ENCODE data around the gene ABHD15. TPM values are rescaled to one million over a fixed set of nuclear protein-coding genes. Genes with fewer than 3 reads are reported as not detected.

ABHD15 gene
- total and polyA plus RNA-seq, 2 donors (not counting 1 experiment from before 2014, with no cell fraction given) = 10.9 to 44.1 TPM

DNA sequence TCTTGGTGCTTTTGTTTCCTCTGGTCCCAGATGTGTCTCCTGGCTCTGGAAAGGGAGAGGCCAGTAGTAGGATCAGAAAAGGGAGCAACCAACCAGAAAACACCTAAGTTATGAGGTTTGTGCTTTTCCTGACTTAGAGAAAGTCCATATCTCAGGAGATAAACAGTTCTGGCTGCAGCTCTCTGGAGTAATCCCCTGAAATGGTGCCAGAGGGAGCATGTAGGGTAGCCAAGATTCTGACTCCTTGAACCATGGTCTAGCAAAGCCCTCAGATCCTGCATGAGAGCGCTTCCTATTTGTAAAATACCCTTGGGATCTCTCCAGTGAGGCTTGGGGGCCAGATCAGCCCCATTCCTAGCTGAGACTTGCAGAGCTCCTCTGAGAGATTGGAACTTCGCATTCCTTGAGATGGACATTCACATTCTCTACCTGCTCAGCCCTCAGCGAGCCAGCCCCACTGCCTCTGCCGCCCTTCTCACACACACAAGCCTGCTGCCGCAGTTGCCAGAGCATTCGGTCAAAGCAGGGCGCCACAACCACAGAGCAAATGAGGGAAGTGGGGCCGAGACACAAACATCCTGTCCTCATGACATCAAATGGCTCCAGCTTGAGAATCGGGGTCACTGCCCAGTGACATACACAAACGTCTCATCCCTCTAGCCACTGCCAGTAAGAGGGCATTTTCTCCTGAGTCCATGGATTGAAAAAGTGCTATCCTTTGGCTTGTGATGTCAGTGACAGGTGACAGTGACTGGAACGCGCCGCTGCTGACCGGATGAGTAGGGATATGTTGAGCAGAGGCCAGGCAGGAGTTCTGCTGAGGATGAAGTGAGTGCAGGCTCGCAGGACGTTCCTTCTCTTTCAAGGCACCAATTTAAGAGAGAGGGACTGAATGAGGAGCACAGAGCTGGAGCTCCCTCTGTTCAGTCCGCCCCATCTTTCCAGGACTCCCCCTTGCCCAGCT lies 5.0 kb downstream of the ABHD15 start:
- intact Hi-C loops (cut with micrococcal nuclease) = loop anchor here (2.0 to 10.0 kb wide), 4 partner anchors 25 to 917 kb away; partner anchors contain the start of genes BLTP2 and PHF12
- H4K20me1 ChIP-seq (ENCODE audit: control insufficient read depth, insufficient read depth, low read length, poor library complexity, severe bottlenecking) = no peaks in the 10 kb centered on the region
- TF ChIP-seq CTCF (IDR thresholded peaks at IDR 0.05) = no peak
- no peaks in the 10 kb centered on the region for H3K27me3 Mint-ChIP-seq
- CTCF ChIA-PET = interaction anchor here (0.6 to 7.9 kb wide), 9 partner anchors 10 to 416 kb away, joined by 3 to 39 read pairs (median 5); no protein-coding TSS in a partner anchor
- peak overlapping the region; percentile 60 to 74 for H3K27ac ChIP-seq (ENCODE audit: low read length in 2 of 2)
- H3K9ac ChIP-seq (ENCODE audit: low read length) = peak overlapping the region; percentile 10
- WGBS (ENCODE audit: insufficient coverage) = 48% methylated on average over 17 of the region's 17 CpGs
- H3K4me2 ChIP-seq (replicated peaks; ENCODE audit: low read depth, low read length, poor library complexity, severe bottlenecking) = peak overlapping the region; percentile 67
- DNase-seq (peak; percentile 71), ATAC-seq (ENCODE audit: low read depth) (peak; percentile 36)
- peaks cover 26% of the 10 kb centered on the region for H3K79me2 ChIP-seq (ENCODE audit: control insufficient read depth, insufficient read depth, low read length)
- H3K9me3 Mint-ChIP-seq (ENCODE audit: insufficient read depth) = no peaks in the 10 kb centered on the region
- H3K27ac Mint-ChIP-seq = peak overlapping the region; percentile 97
- H3K27me3 ChIP-seq (replicated peaks in 1 of 4; ENCODE audit: control extremely low read depth in 1 of 4, control insufficient read depth in 3 of 4, insufficient read depth in 4 of 4, low read length in 3 of 4) = no peaks in the 10 kb centered on the region
- H3K4me1 Mint-ChIP-seq = peaks cover 77% of the 10 kb centered on the region
- POLR2A ChIA-PET = interaction anchor here (0.6 to 1.7 kb wide), 4 partner anchors 8 to 55 kb away, joined by 3 to 5 read pairs (median 3); no protein-coding TSS in a partner anchor
- peak overlapping the region; percentile 87 for H3K4me3 Mint-ChIP-seq
- peaks cover 82 to 93% of the 10 kb centered on the region in 2 donors for H3K4me1 ChIP-seq (ENCODE audit: control insufficient read depth in 2 of 2, insufficient read depth in 2 of 2, low read length in 2 of 2)
- peak overlapping the region in 1 of 5 experiments; percentile 47 for H3K4me3 ChIP-seq (ENCODE audit: control extremely low read depth in 1 of 5, extremely low read depth in 1 of 5, insufficient read depth in 1 of 5, low read depth in 2 of 5, low read length in 4 of 5)
- peaks cover 0 to 9% of the 10 kb centered on the region in 2 experiments for H3K36me3 ChIP-seq (replicated peaks in 1 of 2; ENCODE audit: control extremely low read depth in 1 of 2, control insufficient read depth in 1 of 2, extremely low read depth in 1 of 2, insufficient read depth in 2 of 2, low read length in 1 of 2)
- H2AFZ ChIP-seq (ENCODE audit: insufficient read depth, low read depth, low read length, poor library complexity, severe bottlenecking) = no peak overlapping the region
- H3K9me3 ChIP-seq (ENCODE audit: control extremely low read depth in 1 of 3, control insufficient read depth in 2 of 3, insufficient read depth in 1 of 3, low read length in 2 of 3) = no peaks in the 10 kb centered on the region

GRCh38 chr17:29560316-29560715 lies 6.5 kb downstream of the ABHD15 start:
- ChIA-PET POLR2A (interaction anchor here (0.9 kb wide), 1 partner anchor 9 kb away, joined by 3 read pairs; no protein-coding TSS in a partner anchor), CTCF (interaction anchor here (1.1 to 7.9 kb wide), 11 partner anchors 12 to 190 kb away, joined by 3 to 39 read pairs (median 4); no protein-coding TSS in a partner anchor)
- Histone ChIP-seq H3K9ac (ENCODE audit: low read length) (peak overlapping the region; percentile 12), H3K9me3 (ENCODE audit: control extremely low read depth in 1 of 3, control insufficient read depth in 2 of 3, insufficient read depth in 1 of 3, low read length in 2 of 3) (no peaks in the 10 kb centered on the region), H3K4me1 (ENCODE audit: control insufficient read depth in 2 of 2, insufficient read depth in 2 of 2, low read length in 2 of 2) (peaks cover 77 to 88% of the 10 kb centered on the region in 2 donors), H3K79me2 (ENCODE audit: control insufficient read depth, insufficient read depth, low read length) (peaks cover 23% of the 10 kb centered on the region), H3K4me2 (replicated peaks; ENCODE audit: low read depth, low read length, poor library complexity, severe bottlenecking) (peak overlapping the region; percentile 67), H3K4me3 (ENCODE audit: control extremely low read depth in 1 of 5, extremely low read depth in 1 of 5, insufficient read depth in 1 of 5, low read depth in 2 of 5, low read length in 4 of 5) (peak overlapping the region in 2 of 5 experiments; percentile 25 to 34), H3K27ac (ENCODE audit: low read length in 2 of 2) (peak overlapping the region; percentile 40 to 74), H3K27me3 (replicated peaks in 1 of 4; ENCODE audit: control extremely low read depth in 1 of 4, control insufficient read depth in 3 of 4, insufficient read depth in 4 of 4, low read length in 3 of 4) (no peaks in the 10 kb centered on the region), H2AFZ (ENCODE audit: insufficient read depth, low read depth, low read length, poor library complexity, severe bottlenecking) (no peak overlapping the region), H4K20me1 (ENCODE audit: control insufficient read depth, insufficient read depth, low read length, poor library complexity, severe bottlenecking) (no peaks in the 10 kb centered on the region), H3K36me3 (replicated peaks in 1 of 2; ENCODE audit: control extremely low read depth in 1 of 2, control insufficient read depth in 1 of 2, extremely low read depth in 1 of 2, insufficient read depth in 2 of 2, low read length in 1 of 2) (peaks cover 0 to 9% of the 10 kb centered on the region in 2 experiments)
- Mint-ChIP-seq H3K4me3 (peak overlapping the region; percentile 53), H3K27ac (peak overlapping the region; percentile 34), H3K27me3 (no peaks in the 10 kb centered on the region), H3K4me1 (peaks cover 70% of the 10 kb centered on the region), H3K9me3 (ENCODE audit: insufficient read depth) (no peaks in the 10 kb centered on the region)
- ATAC-seq (ENCODE audit: low read depth) (peak; percentile 56), DNase-seq (peak; percentile 77)
- TF ChIP-seq EZH2 (IDR thresholded peaks at IDR 0.05; ENCODE audit: borderline replicate concordance, insufficient read depth, low read depth, low read length, poor library complexity, severe bottlenecking) (no peak), CTCF (IDR thresholded peaks at IDR 0.05) (no peak)
- 17% methylated on average over 1 of the region's 6 CpGs for WGBS (ENCODE audit: insufficient coverage)
- intact Hi-C loops (cut with micrococcal nuclease) = loop anchor here (2.0 to 10.0 kb wide), 4 partner anchors 24 to 916 kb away; partner anchors contain the start of genes BLTP2 and PHF12

Data from B cell (primary cell).